GM18519 (cell line): ENCODE measurements around the gene VSNL1.
A peak's percentile ranks its signal among the peaks of the same experiment; 100 is the strongest.

ENCODE experiments used
- ATAC-seq: cut with Tn5 transposase; IDR thresholded peaks from one replicate; pipeline ENCODE4 v1.9.1; 2021; ENCODE audit warnings: mild to moderate bottlenecking, moderate library complexity; ENCODE audit not compliant: unreplicated experiment, low FRiP score

VSNL1 gene

DNA sequence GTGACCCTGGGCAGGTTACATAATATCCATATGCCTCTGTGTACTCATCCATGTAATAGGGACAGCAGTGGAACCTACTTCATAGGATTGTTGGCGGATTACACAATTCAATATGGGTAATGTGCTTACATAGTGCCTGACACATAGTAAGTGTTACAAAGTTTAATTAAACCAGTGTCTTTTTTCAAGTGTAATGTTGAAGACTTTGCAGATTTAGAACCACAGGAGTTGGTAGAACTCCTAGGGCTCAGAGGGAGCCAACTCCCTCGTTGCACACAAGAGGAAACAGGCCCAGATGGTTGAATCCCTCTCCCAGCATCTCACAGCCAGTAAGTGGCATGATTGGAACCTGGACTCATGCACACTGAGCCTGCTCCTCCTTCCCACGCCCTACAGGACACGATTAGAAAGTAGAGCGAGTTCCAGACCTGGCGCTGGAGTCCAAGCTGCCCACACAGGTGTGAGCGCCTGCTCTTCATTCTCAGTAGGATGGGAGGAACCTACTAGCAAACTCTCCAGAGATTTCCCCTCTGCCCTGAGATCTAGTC is 97.8 kb downstream of the VSNL1 start:
- no peak for ATAC-seq

DNA sequence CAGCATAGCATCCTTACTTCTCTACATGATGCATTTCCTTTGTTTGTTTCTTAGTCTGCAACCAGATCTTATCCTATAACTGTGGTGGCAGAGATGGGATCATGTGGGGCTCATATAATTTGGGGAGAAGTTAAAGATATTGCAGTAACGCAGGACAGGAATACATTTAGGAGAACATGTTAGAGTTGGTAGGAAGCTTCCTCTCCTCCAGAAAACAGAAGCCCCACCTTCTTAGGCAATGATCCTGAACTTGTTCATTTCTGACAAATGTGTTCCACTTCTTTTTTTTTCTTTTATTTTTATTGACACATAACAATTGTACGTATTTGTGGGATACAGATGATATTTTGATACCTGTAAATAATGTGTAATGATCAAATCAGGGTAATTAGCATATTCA is 99.9 kb downstream of the VSNL1 start:
- ATAC-seq, result no peak

DNA sequence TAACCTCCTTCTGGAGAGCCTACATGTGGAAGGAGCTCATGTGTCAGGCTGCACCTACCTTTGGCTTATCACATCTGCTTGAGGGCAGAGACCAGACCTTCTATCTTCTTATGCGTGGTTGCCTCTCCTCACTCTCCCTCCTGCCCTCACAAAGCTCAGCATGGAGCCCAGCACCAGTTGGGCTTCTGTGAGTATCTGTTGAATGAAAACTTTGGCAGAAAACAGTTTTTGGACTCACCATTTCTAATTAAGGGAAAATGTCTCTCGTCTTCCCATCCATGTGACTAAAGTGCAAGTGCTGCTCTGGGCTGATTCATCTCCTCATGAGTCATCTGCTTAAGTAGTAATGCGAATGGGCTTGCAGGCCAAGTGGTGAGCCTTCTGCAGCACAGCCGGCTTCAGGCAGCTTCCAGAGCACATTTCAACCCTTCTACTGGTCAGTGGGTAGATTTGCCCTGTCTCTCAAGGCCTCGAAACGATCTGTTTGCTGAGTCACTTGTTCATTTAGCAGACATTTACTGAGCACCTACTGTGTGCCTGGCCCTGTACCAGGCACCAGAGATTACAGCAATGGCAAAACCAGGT is 102.6 kb downstream of the VSNL1 start:
- no peak for ATAC-seq

DNA sequence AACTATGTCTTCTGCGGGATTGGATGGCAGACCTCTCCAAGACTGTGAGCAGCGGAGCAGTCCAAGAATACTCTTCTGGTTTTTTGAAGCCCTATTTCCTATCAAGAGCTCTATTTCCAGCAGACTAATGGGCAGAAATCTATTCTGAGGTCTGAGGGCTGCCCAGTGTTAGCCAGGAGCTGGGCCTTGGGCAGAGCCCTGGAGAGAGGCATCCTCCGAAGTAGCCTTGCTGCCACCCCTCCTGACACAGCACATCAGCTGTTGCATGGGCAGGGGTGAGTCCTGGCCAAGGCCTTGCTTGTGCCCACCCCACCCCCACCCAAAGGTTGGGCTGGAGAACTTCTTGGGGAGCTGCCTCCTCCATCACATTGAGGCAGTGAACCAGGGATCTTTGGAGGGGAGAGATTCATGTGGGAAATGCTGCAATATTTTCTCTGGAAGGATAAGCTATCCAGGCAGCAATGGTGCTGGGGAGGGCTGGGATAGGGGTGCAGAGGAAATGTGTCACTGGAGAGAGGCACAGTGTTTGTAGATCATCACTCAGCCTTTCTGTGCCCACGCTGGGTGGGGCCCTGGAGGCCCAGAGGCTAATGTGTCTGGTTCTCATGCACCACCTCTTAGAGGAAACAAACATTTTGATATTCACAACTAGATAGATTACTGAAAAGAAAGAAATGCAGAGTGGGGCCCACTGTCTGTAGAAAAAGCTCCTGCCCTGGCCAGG is 104.7 kb downstream of the VSNL1 start:
- ATAC-seq, result no peak

DNA sequence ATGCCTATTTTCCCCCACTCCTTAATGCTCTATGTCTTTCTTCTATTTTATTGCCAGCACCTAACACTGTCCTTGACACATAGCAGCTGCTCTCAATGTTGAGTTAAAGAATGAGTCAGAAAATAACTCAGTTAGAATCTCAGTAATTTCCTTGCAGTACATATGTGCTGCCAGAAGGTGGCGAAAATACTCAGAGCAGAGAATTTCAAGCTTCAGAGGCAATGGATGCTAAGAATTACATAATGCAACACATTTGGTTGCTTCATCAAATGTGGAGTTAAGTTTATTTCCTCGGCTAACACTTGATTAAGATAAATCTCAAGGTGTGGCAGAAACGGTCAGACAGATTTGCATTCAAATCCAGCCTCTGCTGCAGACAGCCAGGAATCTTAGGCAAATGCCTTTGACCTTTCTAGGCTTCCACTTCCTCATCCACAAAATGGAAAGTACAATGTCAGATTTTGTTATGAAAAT is 105.6 kb downstream of the VSNL1 start:
- peak; percentile 95 for ATAC-seq

DNA sequence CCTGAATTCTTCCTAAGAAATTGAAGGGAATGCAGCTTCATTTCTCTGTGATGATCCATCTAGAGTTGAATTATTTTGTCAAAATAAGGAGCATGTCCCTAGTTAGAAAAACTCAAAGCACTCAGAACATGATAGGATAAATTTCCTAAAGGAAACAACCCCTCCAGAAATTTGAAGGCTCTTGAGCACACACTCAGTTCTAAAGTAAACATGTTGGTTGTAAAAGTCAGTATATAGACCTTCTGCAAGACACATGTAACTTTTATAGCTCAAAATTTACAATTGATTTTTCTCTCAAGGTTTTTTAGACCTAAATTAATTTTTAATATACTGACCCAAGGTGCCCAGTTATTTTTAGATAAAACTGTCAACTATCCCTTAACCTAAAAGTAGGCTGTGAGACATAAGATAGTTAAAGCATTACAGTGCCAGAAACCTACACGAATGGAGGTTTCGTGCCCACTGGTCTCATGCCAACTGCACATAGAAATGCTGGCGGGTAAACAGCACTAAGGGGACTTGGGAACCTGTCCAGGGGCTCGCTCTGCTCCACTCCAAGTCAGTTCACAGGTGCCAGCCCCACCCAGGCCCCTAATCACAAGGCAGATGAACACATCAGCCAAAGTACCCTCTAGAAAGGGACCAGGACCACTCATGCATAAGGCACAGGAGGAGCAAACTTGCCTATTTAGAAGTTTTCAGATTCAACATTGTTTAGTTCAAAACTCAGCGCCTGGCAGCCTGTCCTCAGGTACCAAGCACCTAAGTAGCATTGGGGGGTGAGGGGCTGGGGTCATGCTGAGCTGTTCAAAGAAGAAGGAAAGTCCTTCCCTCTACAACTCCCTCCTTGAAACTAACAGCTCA is 106.6 kb downstream of the VSNL1 start:
- ATAC-seq, result no peak

DNA sequence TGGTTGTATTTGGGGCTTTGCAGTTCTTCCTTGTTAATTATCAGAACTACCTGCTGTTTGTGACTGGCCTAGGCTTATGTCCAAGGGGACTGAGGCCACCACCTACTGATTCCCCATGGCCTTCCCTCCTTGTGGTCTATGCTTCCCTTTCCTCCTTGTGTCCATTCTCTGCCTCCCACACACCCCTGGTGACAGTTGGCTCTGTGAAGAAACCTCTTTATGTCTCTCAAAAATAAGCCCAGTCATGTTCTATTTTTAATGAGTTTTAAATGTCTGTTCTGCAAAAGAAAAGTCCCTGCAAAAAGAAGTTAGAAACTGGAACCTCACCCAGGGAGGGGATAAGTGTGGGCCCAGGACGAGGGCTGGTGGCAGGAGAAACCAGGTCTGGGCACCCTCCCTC is 108.1 kb downstream of the VSNL1 start:
- no peak for ATAC-seq

DNA sequence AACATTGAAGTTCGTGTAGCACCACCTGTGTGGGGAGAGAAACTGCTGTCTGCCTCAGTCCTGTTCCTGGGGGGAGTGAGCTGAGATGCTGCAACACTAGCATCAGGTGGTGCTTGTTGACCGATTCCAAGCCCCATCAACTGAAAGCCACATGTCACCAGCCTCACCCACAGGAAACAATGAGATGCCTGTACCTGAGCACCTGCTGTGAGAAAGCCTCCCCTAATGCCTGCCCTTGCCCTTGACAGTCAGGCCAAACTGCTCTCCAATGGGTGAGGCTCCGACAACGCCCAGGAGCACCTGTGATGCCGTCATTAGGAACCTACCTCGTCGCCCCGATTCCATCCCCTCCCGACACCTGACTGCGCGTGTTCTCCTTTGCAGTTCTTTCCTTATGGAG is 108.5 kb downstream of the VSNL1 start:
- no peak for ATAC-seq

DNA sequence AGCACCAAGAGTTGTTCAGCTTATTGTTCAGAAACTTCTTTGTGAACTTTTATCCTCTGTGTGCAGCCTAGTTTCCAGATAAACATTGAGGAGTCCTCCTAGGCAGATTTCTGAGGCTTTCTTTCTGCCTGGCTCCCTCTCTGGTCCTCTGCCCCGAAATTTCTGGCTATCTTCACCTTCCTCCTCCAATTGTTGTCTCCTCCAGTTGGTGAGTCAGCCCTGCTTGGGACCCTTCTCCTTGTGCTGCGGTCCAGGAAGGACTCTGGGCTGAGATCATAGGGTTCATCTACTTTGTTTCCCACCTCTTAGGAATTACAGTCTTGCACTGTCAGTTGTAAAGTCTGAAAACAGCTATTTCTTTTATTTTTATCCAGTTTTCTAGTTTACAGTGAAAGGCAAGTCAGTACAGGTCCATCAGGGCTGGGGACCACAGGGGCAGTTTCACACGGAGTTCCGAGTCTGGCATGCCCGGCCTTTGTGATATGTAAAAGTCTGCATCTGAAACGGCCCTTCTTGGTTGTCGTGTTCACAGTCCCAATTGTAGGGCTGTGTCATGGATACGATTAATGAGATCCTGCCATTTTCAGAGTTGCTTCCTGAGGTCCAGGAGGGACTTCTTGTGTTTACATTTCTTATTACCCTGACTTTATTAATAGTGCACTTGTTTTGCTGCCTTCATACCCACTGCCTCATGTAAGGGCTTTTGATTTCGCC is 112.3 kb downstream of the VSNL1 start:
- no peak for ATAC-seq

DNA sequence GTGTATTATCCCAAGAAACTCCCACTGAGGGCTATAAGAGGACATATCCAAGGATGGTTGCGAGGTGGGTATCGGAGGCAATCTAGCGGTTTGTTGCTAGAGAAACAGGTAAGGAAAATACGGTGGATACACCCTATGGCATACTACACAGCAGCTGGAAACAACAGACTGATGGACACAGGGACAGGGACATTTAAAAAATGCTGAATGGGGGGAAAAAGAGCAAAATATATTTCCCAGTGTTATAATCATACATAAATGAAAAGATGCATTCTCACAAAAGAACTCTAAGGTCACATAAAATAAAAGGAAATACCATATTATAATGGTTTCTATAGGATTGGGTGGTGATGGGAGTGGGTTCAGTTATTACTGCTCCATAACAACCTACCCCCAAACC is 117.3 kb downstream of the VSNL1 start:
- ATAC-seq, result no peak

DNA sequence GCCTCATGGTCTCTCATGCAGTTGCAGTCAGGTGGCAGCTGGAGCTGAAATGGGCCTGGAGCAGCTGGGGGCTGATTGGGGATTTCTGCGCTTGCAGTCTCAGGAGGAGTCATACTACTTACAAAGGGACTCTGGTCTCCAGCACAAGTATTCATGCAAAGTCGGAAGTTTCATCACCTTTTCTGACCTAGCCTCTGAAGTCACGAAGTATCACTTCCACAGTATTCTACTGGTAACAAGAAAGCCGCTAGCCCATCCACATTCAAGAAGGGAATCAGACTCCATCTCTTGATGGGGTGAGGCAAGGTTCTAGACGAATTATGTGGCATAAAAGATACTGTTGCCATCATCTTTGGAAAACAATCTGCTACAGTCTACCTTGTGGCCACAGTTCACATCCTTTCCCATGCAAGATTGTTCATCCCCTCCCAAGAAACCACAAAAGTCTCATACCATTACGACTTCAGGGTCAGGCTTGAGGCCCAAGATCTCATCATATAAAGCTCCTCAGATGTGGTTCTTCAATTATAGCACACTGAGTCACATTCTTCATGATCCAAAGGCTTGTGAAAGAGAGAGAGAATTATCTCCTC is 117.9 kb downstream of the VSNL1 start:
- no peak for ATAC-seq

DNA sequence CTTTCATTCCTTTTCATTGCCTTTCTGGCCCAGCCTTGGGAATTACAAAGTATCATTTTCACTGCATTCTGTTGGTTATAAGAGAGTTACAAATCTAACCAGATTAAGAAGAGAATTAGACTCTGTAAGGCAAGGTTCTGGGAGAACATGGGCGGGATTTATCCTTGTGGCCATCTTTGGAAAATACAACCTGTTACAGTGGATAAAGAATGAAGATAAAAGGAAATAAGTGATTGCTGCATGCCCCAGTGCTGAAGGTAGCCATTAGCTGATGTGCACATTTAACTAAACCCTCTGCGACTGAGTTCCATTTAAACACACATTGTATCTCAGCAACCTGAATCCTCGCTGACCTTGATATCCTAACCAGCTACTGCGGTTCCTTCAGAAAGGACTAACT is 119.7 kb downstream of the VSNL1 start:
- no peak for ATAC-seq

DNA sequence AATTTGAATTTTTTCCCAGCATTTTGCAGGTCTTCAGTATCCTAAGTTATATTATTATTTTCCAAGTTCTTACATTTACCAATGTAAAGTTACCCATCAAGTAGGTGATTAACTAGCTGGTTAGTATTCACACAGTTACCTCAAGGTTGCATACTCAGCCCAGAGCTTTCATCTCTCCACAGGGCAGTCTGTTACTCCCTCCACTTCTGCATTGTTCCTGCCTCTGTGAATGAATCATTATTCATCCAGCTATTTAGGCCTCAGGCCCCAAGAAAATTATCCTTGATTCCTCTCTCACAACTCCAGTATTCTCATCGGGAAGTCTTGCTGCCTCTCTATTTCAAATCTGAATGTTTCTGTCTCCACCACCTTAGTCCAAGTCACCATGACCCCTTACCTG is 121.0 kb downstream of the VSNL1 start:
- ATAC-seq, result no peak

DNA sequence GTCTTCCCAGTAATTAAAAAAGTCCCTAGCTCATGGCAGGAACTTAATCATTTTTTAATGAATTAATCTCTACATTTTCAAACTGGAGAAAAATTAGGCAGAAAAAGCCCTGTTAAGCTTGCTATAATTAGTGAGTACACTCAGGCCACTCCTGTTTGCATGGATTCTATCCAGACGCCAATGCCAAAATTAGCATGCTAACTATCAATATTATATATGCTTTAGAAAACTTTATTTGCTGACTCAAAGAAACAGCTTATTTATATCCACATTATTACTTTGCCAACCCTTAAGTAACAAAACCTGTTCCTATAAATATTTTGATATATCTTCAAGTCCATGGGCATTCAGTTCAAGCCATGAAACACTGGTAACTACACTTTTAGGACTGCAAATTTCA is 122.2 kb downstream of the VSNL1 start:
- no peak for ATAC-seq

DNA sequence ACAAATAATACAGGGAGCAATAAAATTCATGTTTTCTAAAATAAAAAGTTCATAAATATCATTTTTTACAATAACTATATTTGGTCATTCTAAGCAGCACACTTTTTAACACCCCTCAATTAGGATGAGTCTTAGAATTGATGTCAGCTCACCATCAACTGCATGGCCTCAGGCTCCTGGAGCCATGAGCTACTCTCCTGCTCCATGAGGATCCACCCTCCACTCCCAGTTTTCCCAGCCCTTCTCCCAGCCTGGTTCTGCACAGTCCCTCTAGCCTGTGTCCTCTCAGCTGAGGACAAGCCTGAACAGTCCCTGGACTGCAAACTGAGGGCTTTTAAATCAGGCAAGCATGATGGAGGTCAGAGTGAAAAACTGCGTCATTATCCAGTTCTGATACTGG is 124.0 kb downstream of the VSNL1 start:
- no peak for ATAC-seq

DNA sequence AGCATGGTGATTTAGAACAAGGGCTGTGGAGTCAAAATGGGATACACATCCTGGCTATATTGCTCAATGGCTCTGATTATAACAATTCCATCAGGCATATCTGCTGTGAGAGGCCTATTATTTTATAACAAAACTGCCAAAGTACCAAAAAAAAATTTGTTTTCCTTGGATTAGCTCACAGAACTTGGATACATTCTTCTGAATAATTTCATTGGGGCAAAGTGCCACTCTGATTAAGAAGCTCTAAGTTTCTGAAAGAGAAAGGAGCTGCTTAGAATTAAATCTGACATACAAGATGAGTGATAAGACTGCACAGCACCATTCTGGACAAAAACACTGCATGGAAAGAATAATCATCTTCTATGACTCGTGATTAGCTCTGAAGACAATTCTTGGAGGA is 127.4 kb downstream of the VSNL1 start:
- no peak for ATAC-seq

DNA sequence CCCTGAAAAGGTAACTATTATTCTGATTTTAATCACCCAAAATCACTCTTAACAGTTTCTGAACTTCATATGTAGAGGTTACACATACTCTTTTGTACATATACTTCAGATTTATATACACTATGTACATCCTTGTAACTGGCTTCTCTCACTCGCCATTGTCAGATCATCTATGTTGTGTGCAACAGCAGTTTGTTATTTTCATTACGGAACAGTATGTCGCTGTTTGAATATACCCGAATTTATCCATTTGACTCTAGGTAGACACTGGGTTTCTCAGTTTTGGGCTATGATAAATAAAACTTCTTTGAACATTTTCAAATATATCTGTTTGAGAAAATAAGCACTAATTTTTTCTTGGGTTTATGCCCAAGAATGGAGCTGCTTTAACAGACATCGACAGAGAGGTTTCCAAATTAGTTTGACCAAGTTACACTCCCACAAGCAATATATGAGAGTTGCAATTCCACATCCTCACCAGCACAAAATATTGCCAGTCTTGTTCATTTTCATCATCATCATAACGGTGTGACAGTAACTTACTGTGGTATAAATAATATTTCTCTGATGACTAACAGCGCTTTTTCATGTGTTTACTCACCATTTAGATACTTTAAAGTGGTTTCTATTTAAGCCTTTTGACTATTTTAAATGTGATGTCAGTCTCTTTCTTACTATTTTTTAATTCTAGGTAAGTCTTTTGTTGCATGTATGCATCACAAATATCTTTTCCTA is 132.3 kb downstream of the VSNL1 start:
- ATAC-seq, result no peak

DNA sequence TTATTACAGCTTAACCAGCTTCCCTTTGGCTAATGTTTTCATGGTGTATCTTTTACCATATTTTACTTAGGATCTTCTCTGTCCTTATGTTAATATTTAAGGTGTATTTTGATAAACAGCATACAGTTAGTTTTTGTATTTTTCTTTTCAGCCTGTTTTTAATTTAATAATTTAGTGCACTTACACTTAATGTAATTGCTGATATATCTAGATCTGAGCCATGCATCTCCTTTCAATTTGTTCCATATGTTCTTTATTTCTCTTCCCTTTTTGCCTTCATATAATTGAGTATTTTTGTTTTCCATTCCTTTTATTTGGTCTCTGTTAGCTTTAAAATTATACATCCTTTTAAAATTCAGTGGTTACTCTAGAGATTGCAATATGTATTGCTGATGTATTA is 134.3 kb downstream of the VSNL1 start:
- ATAC-seq, result no peak

DNA sequence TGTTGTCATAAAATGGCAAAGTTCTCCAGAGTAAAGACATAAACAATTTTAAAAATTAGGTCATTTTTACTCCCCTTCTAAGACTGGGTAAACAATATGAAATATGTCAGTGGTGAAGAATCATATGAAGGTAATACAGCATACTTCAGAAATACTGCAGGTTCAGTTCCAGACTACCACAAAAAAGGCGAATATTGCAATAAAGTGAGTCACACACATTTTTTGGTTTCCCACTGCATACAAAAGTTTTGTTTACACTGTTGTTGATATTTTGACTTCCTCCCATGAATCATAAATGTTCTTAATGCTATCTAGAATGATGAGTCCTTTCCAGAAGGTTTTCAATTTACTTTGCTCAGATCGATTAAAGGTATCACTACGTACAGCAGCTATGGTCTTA is 139.6 kb downstream of the VSNL1 start:
- ATAC-seq, result no peak
